ENCODE results near the gene RPS6KB2. TPM values are rescaled to one million over a fixed set of nuclear protein-coding genes. Genes with fewer than 3 reads are reported as not detected.

Gene RPS6KB2
- total and polyA plus RNA-seq, 10 of the 15 experiments (the other 5 are each of a cell fraction or from before 2014, with no cell fraction given): 0.39 to 101 (median 58.4) TPM

- no peak for TF ChIP-seq RCOR1 (conservative IDR thresholded peaks at IDR 0.05; ENCODE audit: low read depth, low read length)
- TF ChIP-seq ZNF592 (IDR thresholded peaks at IDR 0.05): no peak
- no peak for TF ChIP-seq CBFB (IDR thresholded peaks at IDR 0.05; ENCODE audit: low read depth)
- no peak for TF ChIP-seq SIN3A (IDR thresholded peaks at IDR 0.05; ENCODE audit: low read depth, low read length)
- no peak for TF ChIP-seq YY1 (IDR thresholded peaks at IDR 0.05; ENCODE audit: low read depth, low read length)
- TF ChIP-seq HDAC2 (IDR thresholded peaks at IDR 0.05): no peak
- no peak for TF ChIP-seq NKRF (conservative IDR thresholded peaks at IDR 0.05)
- no peak for TF ChIP-seq CREM (IDR thresholded peaks at IDR 0.05; ENCODE audit: low read depth)
- no peak for TF ChIP-seq TCF3 (IDR thresholded peaks at IDR 0.05; ENCODE audit: borderline replicate concordance, insufficient read depth, low read depth, low read length)
- TF ChIP-seq CHD1 (IDR thresholded peaks at IDR 0.05; ENCODE audit: low read depth, low read length): no peak
- no peak for TF ChIP-seq NR2C2 (IDR thresholded peaks at IDR 0.05; ENCODE audit: borderline replicate concordance, control insufficient read depth, insufficient read length, low read depth)
- no peak for TF ChIP-seq SRF (IDR thresholded peaks at IDR 0.05; ENCODE audit: low read depth in 2 of 2, low read length in 2 of 2)
- no peak for TF ChIP-seq KLF5 (IDR thresholded peaks at IDR 0.05; ENCODE audit: partially characterized antibody)
- no peak for TF ChIP-seq ZNF687 (IDR thresholded peaks at IDR 0.05)
- TF ChIP-seq JUNB (IDR thresholded peaks at IDR 0.05): no peak
- no peak for TF ChIP-seq GATAD2B (conservative IDR thresholded peaks at IDR 0.05; ENCODE audit: low read depth)
- TF ChIP-seq ZNF24 (IDR thresholded peaks at IDR 0.05): no peak
- no peak for TF ChIP-seq NR2C1 (IDR thresholded peaks at IDR 0.05)
- TF ChIP-seq NBN (IDR thresholded peaks at IDR 0.05): 0 out of 2 replicates have a peak, but pooled peaks have one; percentile 18
- TF ChIP-seq MYB (IDR thresholded peaks at IDR 0.05; ENCODE audit: borderline replicate concordance, low read depth, low read length): no peak
- no peak for TF ChIP-seq TCF12 (IDR thresholded peaks at IDR 0.05; ENCODE audit: low read depth, low read length)
- TF ChIP-seq TARDBP (IDR thresholded peaks at IDR 0.05; ENCODE audit: borderline replicate concordance): no peak
These were observed 11.3 kb downstream of the RPS6KB2 start (continued) for GRCh38 chr11:67439321-67440228.
